Upper lobe of right lung (tissue), 1 donor: ENCODE data around the gene ISG20. TPM values are rescaled to one million over a fixed set of nuclear protein-coding genes. Genes with fewer than 3 reads are reported as not detected.

Experiments used
- ATAC-seq: fragments of 200-7000 bp; cut with Tn5 transposase; one replicate; pipeline ENCODE4 v1.9.1; 2020; ENCODE audit warnings: mild to moderate bottlenecking, moderate library complexity
- DNase-seq: peaks from one replicate; pipeline ENCODE4 v3.0.0-alpha.2; 2020
- H3K27ac ChIP-seq: fragments of 200-600 bp; one replicate; pipeline ENCODE4 v1.8.0; 2022
- H3K27me3 ChIP-seq: fragments of 200-600 bp; one replicate; pipeline ENCODE4 v1.8.0; 2022; ENCODE audit warnings: mild to moderate bottlenecking
- H3K36me3 ChIP-seq: fragments of 200-600 bp; one replicate; pipeline ENCODE4 v1.8.0; 2022
- H3K4me1 ChIP-seq: fragments of 200-600 bp; one replicate; pipeline ENCODE4 v1.8.0; 2022
- H3K4me3 ChIP-seq: fragments of 200-600 bp; one replicate; pipeline ENCODE4 v1.8.0; 2022; ENCODE audit warnings: mild to moderate bottlenecking
- H3K9me3 ChIP-seq: fragments of 200-600 bp; one replicate; pipeline ENCODE4 v1.8.0; 2022
- intact Hi-C: fragments of 100-400 bp; cut with DNase I; formaldehyde crosslinking; loops from one replicate; pipeline ENCODE4 v1.11.0; 2022
- total RNA-seq: library from RNA; stranded (reverse); fragmentation: NEBNext Ultra II Directional; extraction: Animal tissue kit (Norgen Biotek cat#: 25700); gene quantifications from one replicate; pipeline ENCODE4 v1.2.1, GENCODE V29; 2021
- TF ChIP-seq, protein P1 (sequence below): fragments of 200-600 bp; IDR thresholded peaks from one replicate; pipeline ENCODE4 v1.8.0; 2022; ENCODE audit warnings: antibody characterized with exemption
- donor health status: DM: no; HTN: yes; CAD: no; lungs with severe emphysema.

The ISG20 gene
- total RNA-seq, 1 donor from 2014 or later: 34.9 TPM

- Histone ChIP-seq H3K4me3 (peak overlapping the region; percentile 100), H3K4me1 (peaks cover 48% of the 10 kb centered on the region), H3K9me3 (no peaks in the 10 kb centered on the region), H3K27me3 (no peaks in the 10 kb centered on the region), H3K27ac (peak overlapping the region; percentile 98), H3K36me3 (peaks cover 14% of the 10 kb centered on the region)
- intact Hi-C loops: no loop called here
- ATAC-seq: no peak
- TF ChIP-seq, protein P1, sequence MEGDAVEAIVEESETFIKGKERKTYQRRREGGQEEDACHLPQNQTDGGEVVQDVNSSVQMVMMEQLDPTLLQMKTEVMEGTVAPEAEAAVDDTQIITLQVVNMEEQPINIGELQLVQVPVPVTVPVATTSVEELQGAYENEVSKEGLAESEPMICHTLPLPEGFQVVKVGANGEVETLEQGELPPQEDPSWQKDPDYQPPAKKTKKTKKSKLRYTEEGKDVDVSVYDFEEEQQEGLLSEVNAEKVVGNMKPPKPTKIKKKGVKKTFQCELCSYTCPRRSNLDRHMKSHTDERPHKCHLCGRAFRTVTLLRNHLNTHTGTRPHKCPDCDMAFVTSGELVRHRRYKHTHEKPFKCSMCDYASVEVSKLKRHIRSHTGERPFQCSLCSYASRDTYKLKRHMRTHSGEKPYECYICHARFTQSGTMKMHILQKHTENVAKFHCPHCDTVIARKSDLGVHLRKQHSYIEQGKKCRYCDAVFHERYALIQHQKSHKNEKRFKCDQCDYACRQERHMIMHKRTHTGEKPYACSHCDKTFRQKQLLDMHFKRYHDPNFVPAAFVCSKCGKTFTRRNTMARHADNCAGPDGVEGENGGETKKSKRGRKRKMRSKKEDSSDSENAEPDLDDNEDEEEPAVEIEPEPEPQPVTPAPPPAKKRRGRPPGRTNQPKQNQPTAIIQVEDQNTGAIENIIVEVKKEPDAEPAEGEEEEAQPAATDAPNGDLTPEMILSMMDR: no peak
- DNase-seq: no peak
These were observed 16.8 kb upstream of the ISG20 start for GRCh38 chr15:88621789-88622604.

GRCh38 chr15:88622605-88622975 is 16.2 kb upstream of the ISG20 start:
- Histone ChIP-seq H3K27me3 (no peaks in the 10 kb centered on the region), H3K36me3 (peaks cover 20% of the 10 kb centered on the region), H3K4me3 (peak overlapping the region; percentile 100), H3K9me3 (no peaks in the 10 kb centered on the region), H3K27ac (peak overlapping the region; percentile 98), H3K4me1 (peaks cover 54% of the 10 kb centered on the region)
- TF ChIP-seq, protein P1: no peak
- DNase-seq (no peak), ATAC-seq (no peak)
- intact Hi-C loops: no loop called here

DNA sequence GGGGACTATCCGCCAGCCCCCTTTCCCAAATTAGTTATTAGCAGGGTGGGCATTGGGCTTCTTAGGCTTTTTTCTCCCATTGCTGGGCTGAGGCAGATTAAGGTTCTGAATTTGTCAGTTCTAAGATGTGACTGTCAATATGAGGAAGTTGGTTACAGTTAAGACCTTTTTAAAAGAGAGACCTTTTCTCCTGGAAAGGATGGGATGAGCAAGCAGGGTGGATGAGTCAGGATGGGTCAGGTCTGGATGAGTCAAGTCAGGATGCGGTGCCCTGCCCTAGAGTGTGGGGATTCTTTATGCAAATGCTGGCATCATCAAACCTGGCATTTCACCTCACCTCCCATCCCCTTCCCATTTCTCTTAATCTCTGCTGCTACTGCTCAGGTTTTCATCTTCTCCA is 15.8 kb upstream of the ISG20 start:
- Histone ChIP-seq H3K4me3 (peak overlapping the region; percentile 100), H3K4me1 (peaks cover 59% of the 10 kb centered on the region), H3K9me3 (no peaks in the 10 kb centered on the region), H3K27me3 (no peaks in the 10 kb centered on the region), H3K36me3 (peaks cover 25% of the 10 kb centered on the region), H3K27ac (peak overlapping the region; percentile 98)
- TF ChIP-seq, protein P1: no peak
- intact Hi-C loops: no loop called here
- no peak for ATAC-seq
- no peak for DNase-seq

- Histone ChIP-seq H3K9me3 (no peaks in the 10 kb centered on the region), H3K4me3 (no peak overlapping the region), H3K27ac (no peak overlapping the region), H3K4me1 (peaks cover 63% of the 10 kb centered on the region), H3K36me3 (peaks cover 31% of the 10 kb centered on the region), H3K27me3 (no peaks in the 10 kb centered on the region)
- DNase-seq (no peak), ATAC-seq (no peak)
- TF ChIP-seq, protein P1: no peak
- intact Hi-C loops: no loop called here
These were observed 15.2 kb upstream of the ISG20 start for GRCh38 chr15:88623632-88624031.

DNA sequence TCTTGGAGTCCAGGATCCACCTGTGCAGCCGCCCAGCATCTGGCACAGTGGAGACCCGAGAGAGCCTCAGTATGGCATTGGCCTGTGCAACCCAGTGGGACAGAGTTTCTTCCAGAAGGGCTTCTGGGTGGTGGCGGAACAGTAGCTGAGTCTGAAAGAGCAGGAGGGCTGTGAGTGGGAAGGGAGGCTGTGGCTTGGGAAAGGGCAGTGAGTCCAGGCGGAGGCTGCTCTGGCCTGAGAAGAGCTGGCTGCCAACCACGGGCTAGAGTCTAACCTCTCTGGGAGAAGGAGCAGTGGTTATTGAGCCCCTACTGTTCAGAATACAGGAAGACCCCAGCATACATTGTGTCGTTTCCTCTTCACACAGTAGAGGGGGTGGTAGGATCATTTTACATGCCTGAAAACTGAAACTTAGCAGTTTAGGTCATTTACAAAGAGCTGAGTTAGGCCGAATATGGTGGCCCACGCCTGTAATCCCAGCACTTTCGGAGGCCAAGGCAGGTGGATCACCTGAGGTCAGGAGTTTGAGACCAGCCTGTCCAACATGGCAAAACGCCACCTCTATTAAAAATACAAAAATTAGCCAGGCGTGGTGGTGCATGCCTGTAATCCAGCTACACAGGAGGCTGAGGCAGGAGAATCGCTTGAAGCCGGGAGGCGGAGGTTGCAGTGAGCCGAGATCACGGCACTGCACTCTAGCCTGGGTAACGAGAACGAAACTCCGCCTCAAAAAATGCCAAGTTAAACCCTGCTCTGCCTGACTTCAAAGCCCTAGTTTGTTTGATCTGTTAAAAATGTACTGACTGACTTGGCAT is 14.5 kb upstream of the ISG20 start:
- no peaks in the 10 kb centered on the region for H3K9me3 ChIP-seq
- TF ChIP-seq, protein P1: peak; percentile 52
- peaks cover 38% of the 10 kb centered on the region for H3K36me3 ChIP-seq
- H3K4me1 ChIP-seq: peaks cover 64% of the 10 kb centered on the region
- no peaks in the 10 kb centered on the region for H3K27me3 ChIP-seq
- peak overlapping the region; percentile 49 for H3K27ac ChIP-seq
- H3K4me3 ChIP-seq: peak overlapping the region; percentile 29
- ATAC-seq (peak; percentile 13), DNase-seq (peak; percentile 40)
- intact Hi-C loops: no loop called here
